Heart left ventricle (tissue), 16 donors: ENCODE results near the gene VSTM2L. TPM values are rescaled to one million over a fixed set of nuclear protein-coding genes. Genes with fewer than 3 reads are reported as not detected.
A peak's percentile ranks its signal among the peaks of the same experiment; 100 is the strongest.

ENCODE experiments used
- ATAC-seq, 4 donors: fragments of 200-7000 bp; cut with Tn5 transposase; one replicate each; pipeline ENCODE4 v1.9.1; 2020 to 2022; ENCODE audit warnings: moderate library complexity in 4 of 4, mild to moderate bottlenecking in 3 of 4, moderate number of reproducible peaks in 1 of 4
- DNase-seq, 5 donors: peaks; one replicate each; pipeline ENCODE4 v3.0.0-alpha.2; 2020
- H3K27ac ChIP-seq, 12 donors: fragments of 200-600 bp; sonication (generic) in 4 of 12; one replicate each; pipeline versions ENCODE4 v1.5.0 to v1.8.0; 2016 to 2022; ENCODE audit warnings: mild to moderate bottlenecking in 2 of 12
- H3K27me3 ChIP-seq, 9 donors: fragments of 200-600 bp; sonication (generic) in 2 of 9; one replicate each; pipeline versions ENCODE4 v1.5.1 to v1.8.0; 2016 to 2022; ENCODE audit warnings: mild to moderate bottlenecking in 3 of 9
- H3K36me3 ChIP-seq, 9 donors: fragments of 200-600 bp; sonication (generic) in 2 of 9; one replicate each; pipeline versions ENCODE4 v1.5.0 to v1.8.0; 2018 to 2022; ENCODE audit warnings: mild to moderate bottlenecking in 2 of 9
- H3K4me1 ChIP-seq, 12 donors: fragments of 200-600 bp; sonication (generic) in 4 of 12; one replicate each; pipeline versions ENCODE4 v1.5.0 to v1.8.0; 2016 to 2022; ENCODE audit warnings: mild to moderate bottlenecking in 3 of 12
- H3K4me3 ChIP-seq, 12 donors: fragments of 200-600 bp; sonication (generic) in 4 of 12; one replicate each; pipeline versions ENCODE4 v1.5.0 to v1.8.0; 2017 to 2022; ENCODE audit warnings: mild to moderate bottlenecking in 9 of 12, moderate library complexity in 4 of 12
- H3K9me3 ChIP-seq, 12 donors: fragments of 200-600 bp; sonication (generic) in 4 of 12; one replicate each; pipeline versions ENCODE4 v1.5.0 to v1.8.0; 2016 to 2022; ENCODE audit warnings: mild to moderate bottlenecking in 1 of 12
- CTCF ChIP-seq, 12 donors: fragments of 200-600 bp; sonication (generic) in 4 of 12; IDR thresholded peaks; one replicate each; pipeline versions ENCODE4 v1.5.0 to v1.8.0; 2018 to 2022; ENCODE audit warnings: antibody characterized with exemption in 12 of 12, mild to moderate bottlenecking in 5 of 12
- POLR2A ChIP-seq, 2 donors: fragments of 450-650 bp; IDR thresholded peaks; one replicate each; pipeline ENCODE4 v1.6.1; 2017; ENCODE audit warnings: antibody characterized with exemption in 2 of 2, mild to moderate bottlenecking in 2 of 2, moderate library complexity in 2 of 2
- WGBS, 4 donors: extraction: QIAGEN DNeasy Blood & Tissue Kit in 2 of 4; methylation state at CpG; one replicate each; pipeline versions ENCODE4 v1.1.5 to v1.1.7; 2013 to 2018; 5-methylcytosine and 5-hydroxymethylcytosine counted together
- intact Hi-C, 10 donors: fragments of 100-400 bp; cut with DNase I; formaldehyde crosslinking; loops; one replicate each; pipeline versions ENCODE4 v1.11.1 to v1.14.2; 2022
- polyA plus RNA-seq, 2 donors: library from polyadenylated mRNA; stranded (reverse); fragments of 200-250 nt; gene quantifications; one replicate each; pipeline ENCODE4 v1.2.3, GENCODE V29; 2013
- total RNA-seq, 9 donors: library from RNA; depleted of rRNA in 2 of 9; stranded (reverse); fragments of >200 nt in 2 of 9; fragmentation: NEBNext Ultra II Directional in 3 of 9; extraction: Animal tissue kit (Norgen Biotek cat#: 25700) in 3 of 9; gene quantifications; one replicate each; pipeline versions ENCODE4 v1.1.0 to v1.2.4, GENCODE V29; 2016 to 2023
- donor health status: ischemic (EF 13 %, LVEDD 7.1; RV severe dilation, severe dysfunction).
- donor health status: healthy with polysubstance abuse.
- donor health status: DM: no; HTN: yes; CAD: no.
- donor health status: DM: no; HTN: no; CAD: no.
- donor health status: ischemic (EF 25% LVEDD 6.9; RV normal size, moderate dysfunction).
- donor health status: ischemic (EF 25% LVEDD 5.7; RV mildly dilated, moderate dysfunction).
- donor health status: healthy.
- donor health status: DM: yes; HTN: yes; CAD: no.
- donor health status: ischemic (EF 35%, LVEDD 5.7; RV mildly dilated, moderate dysfunction).
- donor health status: nonischemic (EF 11% LVEDD 7.7; RV severe dilation, severe dysfunction).
- donor health status: DM: yes; HTN: yes; CAD: no.
- donor health status: PGD.
- donor health status: ischemic (EF 29% LVEDD 5.4; RV normal size, mild dysfunction).
- donor health status: nonischemic (EF 23%, LVEDD 6.1; RV moderate dilation, normal function).

Gene VSTM2L
- total and polyA plus RNA-seq, 11 donors, result 3.7 to 49.5 (median 17.4) TPM

GRCh38 chr20:37914672-37915433, 11.9 kb downstream of the VSTM2L start:
- DNase-seq, result no peak
- peak in 3 of 4 donors; percentile 29 to 38 (median 30) for ATAC-seq
- peaks cover 0 to 21% (median 8%) of the 10 kb centered on the region in 12 donors for H3K4me1 ChIP-seq
- WGBS, 4 donors, result 9 to 30% (median 14%) methylated on average over 23 to 34 of the region's 34 CpGs
- no peaks in the 10 kb centered on the region for H3K9me3 ChIP-seq
- H3K27ac ChIP-seq, result peak overlapping the region in 1 of 12 donors; percentile 59
- H3K27me3 ChIP-seq, result peaks cover 0 to 68% (median 13%) of the 10 kb centered on the region in 9 donors
- H3K36me3 ChIP-seq, result no peaks in the 10 kb centered on the region
- intact Hi-C loops, result no loop called here
- H3K4me3 ChIP-seq, result peak overlapping the region in 8 of 12 donors; percentile 17 to 43 (median 26)
- no peak for TF ChIP-seq CTCF (IDR thresholded peaks at IDR 0.05)
- TF ChIP-seq POLR2A (IDR thresholded peaks at IDR 0.05), result no peak

- Histone ChIP-seq H3K4me3 (peak overlapping the region in 1 of 12 donors; percentile 18), H3K4me1 (peaks cover 0 to 21% (median 8%) of the 10 kb centered on the region in 12 donors), H3K27ac (peak overlapping the region in 1 of 12 donors; percentile 59), H3K9me3 (no peaks in the 10 kb centered on the region), H3K27me3 (peaks cover 0 to 64% (median 13%) of the 10 kb centered on the region in 9 donors), H3K36me3 (no peaks in the 10 kb centered on the region)
- no peak for DNase-seq
- WGBS, 4 donors, result 36 to 57% (median 55%) methylated on average over 3 to 10 of the region's 10 CpGs
- intact Hi-C loops, result no loop called here
- no peak for ATAC-seq
- no peak for TF ChIP-seq POLR2A (IDR thresholded peaks at IDR 0.05)
- no peak for TF ChIP-seq CTCF (IDR thresholded peaks at IDR 0.05)
These were observed 12.5 kb downstream of the VSTM2L start for GRCh38 chr20:37915434-37915787.

- peak in 1 of 5 donors; percentile 52 for DNase-seq
- H3K4me3 ChIP-seq, result no peak overlapping the region
- TF ChIP-seq CTCF (IDR thresholded peaks at IDR 0.05), result no peak
- TF ChIP-seq POLR2A (IDR thresholded peaks at IDR 0.05), result no peak
- ATAC-seq, result peak in 2 of 4 donors; percentile 40 to 47
- H3K36me3 ChIP-seq, result no peaks in the 10 kb centered on the region
- H3K4me1 ChIP-seq, result peaks cover 0 to 21% (median 8%) of the 10 kb centered on the region in 12 donors
- H3K27me3 ChIP-seq, result peaks cover 0 to 63% (median 13%) of the 10 kb centered on the region in 9 donors
- no peak overlapping the region for H3K27ac ChIP-seq
- WGBS, 4 donors, result 12 to 17% (median 17%) methylated on average over 21 of the region's 21 CpGs
- H3K9me3 ChIP-seq, result no peaks in the 10 kb centered on the region
- intact Hi-C loops, result no loop called here
These were observed 13.1 kb downstream of the VSTM2L start for GRCh38 chr20:37915800-37916570.

- no peak for DNase-seq
- H3K27me3 ChIP-seq, result peaks cover 0 to 57% (median 10%) of the 10 kb centered on the region in 9 donors
- H3K36me3 ChIP-seq, result no peaks in the 10 kb centered on the region
- WGBS, 4 donors, result 61 to 65% (median 64%) methylated on average over 12 of the region's 12 CpGs
- H3K27ac ChIP-seq, result no peak overlapping the region
- H3K4me3 ChIP-seq, result no peak overlapping the region
- ATAC-seq, result no peak
- intact Hi-C loops, result no loop called here
- no peak for TF ChIP-seq CTCF (IDR thresholded peaks at IDR 0.05)
- no peak for TF ChIP-seq POLR2A (IDR thresholded peaks at IDR 0.05)
- H3K9me3 ChIP-seq, result no peaks in the 10 kb centered on the region
- H3K4me1 ChIP-seq, result peaks cover 0 to 21% (median 8%) of the 10 kb centered on the region in 12 donors
These were observed 14.5 kb downstream of the VSTM2L start for GRCh38 chr20:37917461-37917860.
